ENCODE measurements around the gene RPS16. TPM values are rescaled to one million over a fixed set of nuclear protein-coding genes. Genes with fewer than 3 reads are reported as not detected.
A peak's percentile ranks its signal among the peaks of the same experiment; 100 is the strongest.

The RPS16 gene
- polyA plus RNA-seq, 1 donor = 1,947 TPM

DNA sequence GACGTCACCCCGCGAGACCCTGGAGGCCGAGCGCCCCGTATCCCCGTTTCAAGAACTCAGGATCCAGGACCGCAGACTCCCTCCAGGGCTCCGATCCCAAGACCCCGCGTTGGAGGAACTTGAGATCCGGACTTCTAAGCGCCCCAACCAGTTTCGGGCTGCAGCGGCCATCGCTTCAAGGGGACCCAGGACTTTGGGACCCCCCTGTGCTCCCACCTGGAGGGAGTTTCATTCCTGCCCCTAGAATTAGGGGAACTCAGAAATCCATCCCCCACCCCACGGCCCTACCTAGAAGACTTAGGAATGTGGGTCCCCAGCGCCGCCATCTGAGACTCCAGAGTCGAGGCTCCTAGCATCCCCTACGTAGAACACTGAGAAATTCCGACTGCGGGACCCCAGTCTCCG, 22.9 kb downstream of the RPS16 start:
- peak overlapping the region; percentile 79 for H3K27ac ChIP-seq (ENCODE audit: low read length)
- no peak for DNase-seq
- no CpG with 5 or more reads among the region's 24 CpGs for WGBS (ENCODE audit: insufficient coverage, low lambda C conversion rate)
- no peaks in the 10 kb centered on the region for H3K9me3 ChIP-seq (ENCODE audit: control insufficient read depth, low read depth, low read length)
- peaks cover 21% of the 10 kb centered on the region for H3K4me1 ChIP-seq (ENCODE audit: control insufficient read depth, insufficient read depth, low read length)
- H3K27me3 ChIP-seq (ENCODE audit: control insufficient read depth, insufficient read depth, low read length) = peaks cover 4% of the 10 kb centered on the region
- peaks cover 19% of the 10 kb centered on the region for H3K36me3 ChIP-seq (ENCODE audit: control insufficient read depth, insufficient read depth, low read length)
- peak overlapping the region; percentile 89 for H3K4me3 ChIP-seq (ENCODE audit: low read length)

- peak; percentile 99 to 100 for DNase-seq
- Histone ChIP-seq H3K9me3 (ENCODE audit: control insufficient read depth, low read depth, low read length) (no peaks in the 10 kb centered on the region), H3K27me3 (ENCODE audit: control insufficient read depth, insufficient read depth, low read length) (peaks cover 4% of the 10 kb centered on the region), H3K36me3 (ENCODE audit: control insufficient read depth, insufficient read depth, low read length) (peaks cover 20% of the 10 kb centered on the region), H3K4me1 (ENCODE audit: control insufficient read depth, insufficient read depth, low read length) (peaks cover 21% of the 10 kb centered on the region), H3K4me3 (ENCODE audit: low read length) (peak within 1 kb of the TSS; percentile 89), H3K27ac (ENCODE audit: low read length) (peak within 1 kb of the TSS; percentile 98)
- no CpG with 5 or more reads among the region's 60 CpGs for WGBS (ENCODE audit: insufficient coverage, low lambda C conversion rate)
Observed at GRCh38 chr19:39412100-39412866, 23.5 kb downstream of the RPS16 start, which contains the start of gene PLEKHG2. PLEKHG2 (plus strand) TSS chr19:39412669; CDS start chr19:39414087, 1,418 bp downstream.

- peaks cover 4% of the 10 kb centered on the region for H3K27me3 ChIP-seq (ENCODE audit: control insufficient read depth, insufficient read depth, low read length)
- H3K36me3 ChIP-seq (ENCODE audit: control insufficient read depth, insufficient read depth, low read length) = peaks cover 20% of the 10 kb centered on the region
- H3K27ac ChIP-seq (ENCODE audit: low read length) = peak overlapping the region; percentile 98
- peak overlapping the region; percentile 23 for H3K4me3 ChIP-seq (ENCODE audit: low read length)
- peak; percentile 89 to 90 for DNase-seq
- no CpG with 5 or more reads among the region's 7 CpGs for WGBS (ENCODE audit: insufficient coverage, low lambda C conversion rate)
- no peaks in the 10 kb centered on the region for H3K9me3 ChIP-seq (ENCODE audit: control insufficient read depth, low read depth, low read length)
- peaks cover 21% of the 10 kb centered on the region for H3K4me1 ChIP-seq (ENCODE audit: control insufficient read depth, insufficient read depth, low read length)
Observed at GRCh38 chr19:39411832-39412099, 24.0 kb downstream of the RPS16 start.

- Histone ChIP-seq H3K27me3 (ENCODE audit: control insufficient read depth, insufficient read depth, low read length) (peaks cover 4% of the 10 kb centered on the region), H3K27ac (ENCODE audit: low read length) (peak overlapping the region; percentile 98), H3K4me1 (ENCODE audit: control insufficient read depth, insufficient read depth, low read length) (peaks cover 21% of the 10 kb centered on the region), H3K9me3 (ENCODE audit: control insufficient read depth, low read depth, low read length) (no peaks in the 10 kb centered on the region), H3K36me3 (ENCODE audit: control insufficient read depth, insufficient read depth, low read length) (peaks cover 20% of the 10 kb centered on the region), H3K4me3 (ENCODE audit: low read length) (peak overlapping the region; percentile 78)
- peak; percentile 91 to 95 for DNase-seq
- WGBS (ENCODE audit: insufficient coverage, low lambda C conversion rate) = 4% methylated on average over 3 of the region's 9 CpGs
Observed at GRCh38 chr19:39411081-39411831, 24.5 kb downstream of the RPS16 start.

GRCh38 chr19:39410831-39411080, 25.0 kb downstream of the RPS16 start:
- WGBS (ENCODE audit: insufficient coverage, low lambda C conversion rate) = 20% methylated on average over 1 of the region's 1 CpG
- H3K27me3 ChIP-seq (ENCODE audit: control insufficient read depth, insufficient read depth, low read length) = peaks cover 4% of the 10 kb centered on the region
- peak overlapping the region; percentile 78 for H3K4me3 ChIP-seq (ENCODE audit: low read length)
- DNase-seq = no peak
- H3K36me3 ChIP-seq (ENCODE audit: control insufficient read depth, insufficient read depth, low read length) = peaks cover 16% of the 10 kb centered on the region
- H3K9me3 ChIP-seq (ENCODE audit: control insufficient read depth, low read depth, low read length) = no peaks in the 10 kb centered on the region
- H3K27ac ChIP-seq (ENCODE audit: low read length) = peak overlapping the region; percentile 98
- H3K4me1 ChIP-seq (ENCODE audit: control insufficient read depth, insufficient read depth, low read length) = peaks cover 24% of the 10 kb centered on the region

GRCh38 chr19:39410017-39410830, 25.5 kb downstream of the RPS16 start:
- DNase-seq = peak; percentile 75 to 89
- 0% methylated on average over 12 of the region's 35 CpGs for WGBS (ENCODE audit: insufficient coverage, low lambda C conversion rate)
- Histone ChIP-seq H3K36me3 (ENCODE audit: control insufficient read depth, insufficient read depth, low read length) (peaks cover 15% of the 10 kb centered on the region), H3K4me3 (ENCODE audit: low read length) (peak overlapping the region; percentile 78), H3K9me3 (ENCODE audit: control insufficient read depth, low read depth, low read length) (no peaks in the 10 kb centered on the region), H3K27me3 (ENCODE audit: control insufficient read depth, insufficient read depth, low read length) (peaks cover 4% of the 10 kb centered on the region), H3K4me1 (ENCODE audit: control insufficient read depth, insufficient read depth, low read length) (peaks cover 29% of the 10 kb centered on the region), H3K27ac (ENCODE audit: low read length) (peak overlapping the region; percentile 98)

GRCh38 chr19:39409208-39410016, 26.3 kb downstream of the RPS16 start:
- Histone ChIP-seq H3K4me1 (ENCODE audit: control insufficient read depth, insufficient read depth, low read length) (peaks cover 31% of the 10 kb centered on the region), H3K4me3 (ENCODE audit: low read length) (peak overlapping the region; percentile 78), H3K27me3 (ENCODE audit: control insufficient read depth, insufficient read depth, low read length) (peaks cover 4% of the 10 kb centered on the region), H3K27ac (ENCODE audit: low read length) (peak overlapping the region; percentile 98), H3K9me3 (ENCODE audit: control insufficient read depth, low read depth, low read length) (no peaks in the 10 kb centered on the region), H3K36me3 (ENCODE audit: control insufficient read depth, insufficient read depth, low read length) (peaks cover 15% of the 10 kb centered on the region)
- 0% methylated on average over 3 of the region's 52 CpGs for WGBS (ENCODE audit: insufficient coverage, low lambda C conversion rate)
- DNase-seq = peak; percentile 95 to 97

- H3K4me3 ChIP-seq (ENCODE audit: low read length) = peak overlapping the region; percentile 78
- no peaks in the 10 kb centered on the region for H3K9me3 ChIP-seq (ENCODE audit: control insufficient read depth, low read depth, low read length)
- peak overlapping the region; percentile 98 for H3K27ac ChIP-seq (ENCODE audit: low read length)
- H3K27me3 ChIP-seq (ENCODE audit: control insufficient read depth, insufficient read depth, low read length) = no peaks in the 10 kb centered on the region
- peaks cover 33% of the 10 kb centered on the region for H3K4me1 ChIP-seq (ENCODE audit: control insufficient read depth, insufficient read depth, low read length)
- peaks cover 15% of the 10 kb centered on the region for H3K36me3 ChIP-seq (ENCODE audit: control insufficient read depth, insufficient read depth, low read length)
- DNase-seq = peak in 1 of 2 donors; percentile 48
- WGBS (ENCODE audit: insufficient coverage, low lambda C conversion rate) = no CpG with 5 or more reads among the region's 20 CpGs
Observed at GRCh38 chr19:39408392-39409207, 27.1 kb downstream of the RPS16 start.

- H3K4me1 ChIP-seq (ENCODE audit: control insufficient read depth, insufficient read depth, low read length) = peaks cover 41% of the 10 kb centered on the region
Observed at GRCh38 chr19:39407660-39408391, 27.9 kb downstream of the RPS16 start.

More at GRCh38 chr19:39407660-39408391, 27.9 kb downstream of the RPS16 start:
- WGBS (ENCODE audit: insufficient coverage, low lambda C conversion rate) = no CpG with 5 or more reads among the region's 40 CpGs
- DNase-seq = peak; percentile 51 to 63
- Histone ChIP-seq H3K36me3 (ENCODE audit: control insufficient read depth, insufficient read depth, low read length) (peaks cover 15% of the 10 kb centered on the region), H3K27ac (ENCODE audit: low read length) (peak overlapping the region; percentile 98), H3K4me3 (ENCODE audit: low read length) (peak overlapping the region; percentile 78), H3K27me3 (ENCODE audit: control insufficient read depth, insufficient read depth, low read length) (no peaks in the 10 kb centered on the region), H3K9me3 (ENCODE audit: control insufficient read depth, low read depth, low read length) (no peaks in the 10 kb centered on the region)

Data from large intestine (tissue), 3 donors.